ENCODE measurements around the gene GABRA5.

- TF ChIP-seq, protein P1, sequence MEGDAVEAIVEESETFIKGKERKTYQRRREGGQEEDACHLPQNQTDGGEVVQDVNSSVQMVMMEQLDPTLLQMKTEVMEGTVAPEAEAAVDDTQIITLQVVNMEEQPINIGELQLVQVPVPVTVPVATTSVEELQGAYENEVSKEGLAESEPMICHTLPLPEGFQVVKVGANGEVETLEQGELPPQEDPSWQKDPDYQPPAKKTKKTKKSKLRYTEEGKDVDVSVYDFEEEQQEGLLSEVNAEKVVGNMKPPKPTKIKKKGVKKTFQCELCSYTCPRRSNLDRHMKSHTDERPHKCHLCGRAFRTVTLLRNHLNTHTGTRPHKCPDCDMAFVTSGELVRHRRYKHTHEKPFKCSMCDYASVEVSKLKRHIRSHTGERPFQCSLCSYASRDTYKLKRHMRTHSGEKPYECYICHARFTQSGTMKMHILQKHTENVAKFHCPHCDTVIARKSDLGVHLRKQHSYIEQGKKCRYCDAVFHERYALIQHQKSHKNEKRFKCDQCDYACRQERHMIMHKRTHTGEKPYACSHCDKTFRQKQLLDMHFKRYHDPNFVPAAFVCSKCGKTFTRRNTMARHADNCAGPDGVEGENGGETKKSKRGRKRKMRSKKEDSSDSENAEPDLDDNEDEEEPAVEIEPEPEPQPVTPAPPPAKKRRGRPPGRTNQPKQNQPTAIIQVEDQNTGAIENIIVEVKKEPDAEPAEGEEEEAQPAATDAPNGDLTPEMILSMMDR (IDR thresholded peaks at IDR 0.05) = no peak
- TF ChIP-seq, protein P2, sequence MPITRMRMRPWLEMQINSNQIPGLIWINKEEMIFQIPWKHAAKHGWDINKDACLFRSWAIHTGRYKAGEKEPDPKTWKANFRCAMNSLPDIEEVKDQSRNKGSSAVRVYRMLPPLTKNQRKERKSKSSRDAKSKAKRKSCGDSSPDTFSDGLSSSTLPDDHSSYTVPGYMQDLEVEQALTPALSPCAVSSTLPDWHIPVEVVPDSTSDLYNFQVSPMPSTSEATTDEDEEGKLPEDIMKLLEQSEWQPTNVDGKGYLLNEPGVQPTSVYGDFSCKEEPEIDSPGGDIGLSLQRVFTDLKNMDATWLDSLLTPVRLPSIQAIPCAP (CRISPR knock-in tag; IDR thresholded peaks at IDR 0.05) = no peak
- TF ChIP-seq ELF4 (CRISPR knock-in tag; IDR thresholded peaks at IDR 0.05; ENCODE audit: low read depth) = no peak
- TF ChIP-seq JAZF1 (CRISPR knock-in tag; IDR thresholded peaks at IDR 0.05) = no peak
- no peak for TF ChIP-seq E2F5 (CRISPR knock-in tag; IDR thresholded peaks at IDR 0.05)
- no peak for TF ChIP-seq PREB (CRISPR knock-in tag; IDR thresholded peaks at IDR 0.05; ENCODE audit: borderline replicate concordance)
- no peak for TF ChIP-seq OVOL2 (CRISPR knock-in tag; IDR thresholded peaks at IDR 0.05; ENCODE audit: borderline replicate concordance)
- TF ChIP-seq ATF2 (CRISPR knock-in tag; IDR thresholded peaks at IDR 0.05; ENCODE audit: borderline replicate concordance, low read depth) = no peak
These were observed 68.0 kb downstream of the GABRA5 start for GRCh38 chr15:26934848-26935247.

Data from WTC11 (cell line).